Left lung (tissue), 10 donors: Measurements from ENCODE around the gene C10orf67. TPM values are rescaled to one million over a fixed set of nuclear protein-coding genes. Genes with fewer than 3 reads are reported as not detected.
A peak's percentile ranks its signal among the peaks of the same experiment; 100 is the strongest.

Source experiments
- ATAC-seq: fragments of 200-7000 bp; cut with Tn5 transposase; one replicate; pipeline ENCODE4 v1.9.1; 2020; ENCODE audit warnings: moderate library complexity
- DNase-seq, 4 donors: peaks; one replicate each; pipeline ENCODE4 v3.0.0-alpha.2; 2013 to 2020
- H3K27ac ChIP-seq, 2 donors: fragments of 200-600 bp; sonication (generic) in 1 of 2; one replicate each; pipeline versions ENCODE4 v1.5.0 to v1.8.0; 2020 to 2021
- H3K27me3 ChIP-seq, 2 donors: fragments of 200-600 bp; sonication (generic) in 1 of 2; one replicate each; pipeline versions ENCODE4 v1.5.0 to v1.8.0; 2020 to 2021
- H3K36me3 ChIP-seq, 2 donors: fragments of 200-600 bp; sonication (generic) in 1 of 2; one replicate each; pipeline versions ENCODE4 v1.5.0 to v1.8.0; 2020 to 2021
- H3K4me1 ChIP-seq, 2 donors: fragments of 200-600 bp; one replicate each; pipeline ENCODE4 v1.8.0; 2021
- H3K4me3 ChIP-seq, 2 donors: fragments of 200-600 bp; sonication (generic) in 1 of 2; one replicate each; pipeline versions ENCODE4 v1.5.0 to v1.8.0; 2020 to 2021; ENCODE audit warnings: mild to moderate bottlenecking in 1 of 2
- H3K9me3 ChIP-seq, 2 donors: fragments of 200-600 bp; sonication (generic) in 1 of 2; one replicate each; pipeline versions ENCODE4 v1.5.0 to v1.8.0; 2020 to 2021
- intact Hi-C, 2 donors: fragments of 100-400 bp; cut with DNase I; formaldehyde crosslinking; loops; one replicate each; pipeline versions ENCODE4 v1.11.2 to v1.14.2; 2022
- polyA plus RNA-seq, 6 donors: library from polyadenylated mRNA; unstranded; fragments of 120-200 nt; gene quantifications; one replicate each; pipeline ENCODE4 v1.2.1, GENCODE V29; 2013; ENCODE audit not compliant: insufficient read length in 6 of 6
- total RNA-seq, 2 donors: library from RNA; stranded (reverse); fragmentation: NEBNext Ultra II Directional; extraction: Animal tissue kit (Norgen Biotek cat#: 25700); gene quantifications; one replicate each; pipeline ENCODE4 v1.2.1, GENCODE V29; 2021
- TF ChIP-seq, protein P1 (sequence below), 2 donors: fragments of 200-600 bp; sonication (generic) in 1 of 2; IDR thresholded peaks; one replicate each; pipeline versions ENCODE4 v1.5.0 to v1.8.0; 2021; ENCODE audit warnings: antibody characterized with exemption in 2 of 2
- donor health status: DM: no; HTN: yes; CAD: no.
- donor health status: DM: no; HTN: no; CAD: no.

The C10orf67 gene
- total and polyA plus RNA-seq, 8 donors, result 0.29 to 0.93 (median 0.53) TPM

- ATAC-seq (peak; percentile 97), DNase-seq (peak in 2 of 4 donors; percentile 52 to 66)
- peaks cover 0 to 35% of the 10 kb centered on the region in 2 donors for H3K27me3 ChIP-seq
- TF ChIP-seq, protein P1, sequence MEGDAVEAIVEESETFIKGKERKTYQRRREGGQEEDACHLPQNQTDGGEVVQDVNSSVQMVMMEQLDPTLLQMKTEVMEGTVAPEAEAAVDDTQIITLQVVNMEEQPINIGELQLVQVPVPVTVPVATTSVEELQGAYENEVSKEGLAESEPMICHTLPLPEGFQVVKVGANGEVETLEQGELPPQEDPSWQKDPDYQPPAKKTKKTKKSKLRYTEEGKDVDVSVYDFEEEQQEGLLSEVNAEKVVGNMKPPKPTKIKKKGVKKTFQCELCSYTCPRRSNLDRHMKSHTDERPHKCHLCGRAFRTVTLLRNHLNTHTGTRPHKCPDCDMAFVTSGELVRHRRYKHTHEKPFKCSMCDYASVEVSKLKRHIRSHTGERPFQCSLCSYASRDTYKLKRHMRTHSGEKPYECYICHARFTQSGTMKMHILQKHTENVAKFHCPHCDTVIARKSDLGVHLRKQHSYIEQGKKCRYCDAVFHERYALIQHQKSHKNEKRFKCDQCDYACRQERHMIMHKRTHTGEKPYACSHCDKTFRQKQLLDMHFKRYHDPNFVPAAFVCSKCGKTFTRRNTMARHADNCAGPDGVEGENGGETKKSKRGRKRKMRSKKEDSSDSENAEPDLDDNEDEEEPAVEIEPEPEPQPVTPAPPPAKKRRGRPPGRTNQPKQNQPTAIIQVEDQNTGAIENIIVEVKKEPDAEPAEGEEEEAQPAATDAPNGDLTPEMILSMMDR (IDR thresholded peaks at IDR 0.05), result peak; percentile 61 to 73
- no peaks in the 10 kb centered on the region for H3K9me3 ChIP-seq
- H3K36me3 ChIP-seq, result no peaks in the 10 kb centered on the region
- intact Hi-C loops, result no loop called here
- H3K4me1 ChIP-seq, result peaks cover 0 to 5% of the 10 kb centered on the region in 2 donors
- H3K4me3 ChIP-seq, result no peak overlapping the region
- H3K27ac ChIP-seq, result no peak overlapping the region
Observed at GRCh38 chr10:23158370-23158769, 186.2 kb downstream of the C10orf67 start.

- intact Hi-C loops, result no loop called here
- ATAC-seq, result peak; percentile 87
- peak in 1 of 4 donors; percentile 22 for DNase-seq
- H3K27ac ChIP-seq, result no peak overlapping the region
- peaks cover 0 to 35% of the 10 kb centered on the region in 2 donors for H3K27me3 ChIP-seq
- no peak overlapping the region for H3K4me3 ChIP-seq
- H3K4me1 ChIP-seq, result peaks cover 0 to 5% of the 10 kb centered on the region in 2 donors
- no peaks in the 10 kb centered on the region for H3K36me3 ChIP-seq
- TF ChIP-seq, protein P1 (IDR thresholded peaks at IDR 0.05), result no peak
- H3K9me3 ChIP-seq, result no peaks in the 10 kb centered on the region
Observed at GRCh38 chr10:23157691-23158369, 186.8 kb downstream of the C10orf67 start.

DNA sequence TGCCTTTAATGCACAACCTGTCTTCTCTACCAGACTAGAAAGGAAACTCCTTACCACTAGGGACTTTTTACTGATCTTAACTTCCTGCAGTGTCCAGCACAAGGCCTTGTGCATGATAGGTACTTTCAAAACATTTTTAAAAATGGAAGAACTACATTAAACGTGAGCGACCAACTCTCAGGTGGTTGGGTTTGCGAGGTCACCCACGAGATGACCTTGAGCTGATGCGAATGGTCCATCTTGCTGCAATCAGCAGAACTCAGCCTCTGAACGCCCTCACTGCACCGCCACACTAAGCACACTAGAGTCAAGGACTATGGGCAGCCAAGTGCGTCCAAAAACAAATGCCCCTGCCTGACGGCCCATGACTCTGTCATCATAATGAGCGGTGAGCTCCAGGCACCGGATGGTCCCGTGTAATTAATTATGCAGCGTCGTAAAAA lies 187.3 kb downstream of the C10orf67 start:
- intact Hi-C loops, result no loop called here
- Histone ChIP-seq H3K9me3 (no peaks in the 10 kb centered on the region), H3K4me3 (no peak overlapping the region), H3K36me3 (no peaks in the 10 kb centered on the region), H3K27me3 (peaks cover 0 to 35% of the 10 kb centered on the region in 2 donors), H3K27ac (no peak overlapping the region), H3K4me1 (peaks cover 0 to 5% of the 10 kb centered on the region in 2 donors)
- DNase-seq (no peak), ATAC-seq (no peak)
- TF ChIP-seq, protein P1 (IDR thresholded peaks at IDR 0.05), result no peak

DNA sequence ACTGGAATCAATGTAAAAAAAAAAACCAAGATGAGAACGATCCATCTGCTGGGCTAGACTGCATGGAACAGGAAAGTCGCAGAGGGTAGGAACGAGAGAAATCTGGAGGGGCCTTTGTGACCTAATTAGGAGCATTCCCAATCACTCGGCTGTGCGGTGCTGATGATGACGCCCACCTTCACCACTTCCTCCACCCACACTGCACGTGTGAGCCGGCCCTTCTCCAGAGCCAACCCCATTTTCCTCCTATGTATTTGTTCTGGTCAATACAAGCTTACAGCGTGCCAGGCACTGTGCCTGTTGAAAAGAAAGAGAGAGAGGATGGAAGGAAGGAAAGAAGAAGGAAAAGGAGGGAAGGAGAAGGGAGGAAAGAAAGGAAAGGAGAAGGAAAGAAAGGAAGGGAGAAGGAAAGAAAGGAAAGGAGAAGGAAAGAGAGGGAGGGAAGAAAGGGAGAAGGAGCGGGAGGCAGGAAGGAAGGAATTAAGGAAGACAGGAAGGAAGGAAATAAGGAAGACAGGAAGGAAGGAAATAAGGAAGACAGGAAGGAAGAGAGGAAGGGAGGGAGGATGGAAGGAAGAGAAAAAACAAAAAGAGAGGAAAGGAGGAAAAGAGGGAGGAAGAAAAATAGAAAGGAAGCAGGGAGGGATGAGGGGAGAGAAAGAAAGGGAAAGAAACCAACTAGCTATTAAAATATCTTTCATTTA lies 188.0 kb downstream of the C10orf67 start:
- TF ChIP-seq, protein P1 (IDR thresholded peaks at IDR 0.05), result no peak
- no peaks in the 10 kb centered on the region for H3K9me3 ChIP-seq
- H3K4me3 ChIP-seq, result no peak overlapping the region
- no peak for ATAC-seq
- intact Hi-C loops, result no loop called here
- no peaks in the 10 kb centered on the region for H3K36me3 ChIP-seq
- DNase-seq, result no peak
- peaks cover 0 to 30% of the 10 kb centered on the region in 2 donors for H3K27me3 ChIP-seq
- H3K27ac ChIP-seq, result no peak overlapping the region
- peaks cover 0 to 5% of the 10 kb centered on the region in 2 donors for H3K4me1 ChIP-seq

- TF ChIP-seq, protein P1 (IDR thresholded peaks at IDR 0.05), result no peak
- H3K4me1 ChIP-seq, result peaks cover 0 to 5% of the 10 kb centered on the region in 2 donors
Observed at GRCh38 chr10:23155169-23155568, 189.4 kb downstream of the C10orf67 start.

More at GRCh38 chr10:23155169-23155568, 189.4 kb downstream of the C10orf67 start:
- Histone ChIP-seq H3K9me3 (no peaks in the 10 kb centered on the region), H3K27me3 (peaks cover 0 to 27% of the 10 kb centered on the region in 2 donors), H3K27ac (no peak overlapping the region), H3K36me3 (no peaks in the 10 kb centered on the region), H3K4me3 (no peak overlapping the region)
- ATAC-seq, result no peak
- no peak for DNase-seq
- intact Hi-C loops, result no loop called here
